ENCODE data around the gene TRAPPC8.

- TF ChIP-seq CTCF (IDR thresholded peaks at IDR 0.05) (no peak), POLR2A (IDR thresholded peaks at IDR 0.05; ENCODE audit: low read depth) (no peak)
Observed at GRCh38 chr18:31798399-31798798, 144.5 kb downstream of the TRAPPC8 start.

All from esophagus muscularis mucosa (tissue), 3 donors.